CD14-positive monocyte (primary cell): ENCODE data around the gene TMOD3. TPM values are rescaled to one million over a fixed set of nuclear protein-coding genes. Genes with fewer than 3 reads are reported as not detected.

Experiments
- DNase-seq, 3 donors: peaks; one replicate each; pipeline ENCODE4 v3.0.0-alpha.2; 2011 to 2022
- H2AFZ ChIP-seq: 2 replicates; pipeline ENCODE4 v1.6.0; 2012; ENCODE audit warnings: mild to moderate bottlenecking, low read depth, low read length, inconsistent platforms; ENCODE audit not compliant: insufficient read depth, poor library complexity, severe bottlenecking
- H3K27ac ChIP-seq, 2 donors: 1 replicate in 1 of 2; 2 replicates in 1 of 2; pipeline ENCODE4 v1.5.1; 2012 to 2013; ENCODE audit warnings: low read length in 2 of 2, control low read depth in 1 of 2, inconsistent platforms in 1 of 2, low read depth in 1 of 2, mild to moderate bottlenecking in 1 of 2
- H3K27me3 ChIP-seq, 2 donors: one replicate each; pipeline versions ENCODE4 v1.6.0 to v1.6.1; 2011 to 2013; ENCODE audit warnings: low read length in 2 of 2; ENCODE audit not compliant: control insufficient read depth in 2 of 2, insufficient read depth in 2 of 2
- H3K36me3 ChIP-seq, 2 donors: replicated peaks in 1 of 2; 1 replicate in 1 of 2; 2 replicates in 1 of 2; pipeline versions ENCODE4 v1.5.1 to v1.6.1; 2012 to 2013; ENCODE audit warnings: low read length in 2 of 2, control low read depth in 1 of 2, inconsistent platforms in 1 of 2, mild to moderate bottlenecking in 1 of 2; ENCODE audit not compliant: insufficient read depth in 2 of 2, control insufficient read depth in 1 of 2
- H3K4me1 ChIP-seq, 2 donors: 1 replicate in 1 of 2; 2 replicates in 1 of 2; pipeline versions ENCODE4 v1.5.1 to v1.6.1; 2012 to 2013; ENCODE audit warnings: low read length in 2 of 2, control low read depth in 1 of 2, inconsistent platforms in 1 of 2, mild to moderate bottlenecking in 1 of 2, moderate library complexity in 1 of 2; ENCODE audit not compliant: insufficient read depth in 2 of 2, control insufficient read depth in 1 of 2
- H3K4me2 ChIP-seq: replicated peaks from 2 replicates; pipeline ENCODE3; 2012; ENCODE audit warnings: low read length, moderate library complexity, mild to moderate bottlenecking; ENCODE audit not compliant: poor library complexity, severe bottlenecking; ENCODE audit errors: extremely low read depth
- H3K4me3 ChIP-seq, 3 experiments: fragments of 200-600 bp in 1 of 3; sonication (generic) in 1 of 3; replicated peaks in 1 of 3; 1 replicate in 2 of 3; 2 replicates in 1 of 3; pipeline ENCODE4 v1.5.1; 2011 to 2013; ENCODE audit warnings: low read length in 3 of 3, mild to moderate bottlenecking in 3 of 3, control low read depth in 2 of 3, low read depth in 2 of 3, inconsistent platforms in 1 of 3, moderate library complexity in 1 of 3
- H3K79me2 ChIP-seq: 2 replicates; pipeline ENCODE4 v1.6.0; 2012; ENCODE audit warnings: mild to moderate bottlenecking, control low read depth, inconsistent platforms, low read length, moderate library complexity; ENCODE audit not compliant: insufficient read depth
- H3K9ac ChIP-seq: 2 replicates; pipeline ENCODE4 v1.6.0; 2017; ENCODE audit warnings: low read length, mild to moderate bottlenecking; ENCODE audit not compliant: insufficient read depth, poor library complexity, severe bottlenecking
- H3K9me3 ChIP-seq, 2 donors: replicated peaks in 1 of 2; 1 replicate in 1 of 2; 2 replicates in 1 of 2; pipeline versions ENCODE4 v1.5.1 to v1.6.1; 2012 to 2013; ENCODE audit warnings: low read length in 2 of 2, control low read depth in 1 of 2; ENCODE audit not compliant: control insufficient read depth in 1 of 2, insufficient read depth in 1 of 2
- H4K20me1 ChIP-seq: 2 replicates; pipeline ENCODE4 v1.6.0; 2012; ENCODE audit warnings: mild to moderate bottlenecking, low read length, control low read depth, moderate library complexity; ENCODE audit not compliant: insufficient read depth
- H3K27ac Mint-ChIP-seq, 7 donors: one replicate each; pipeline ENCODE4 v1.8.0; 2020; ENCODE audit warnings: mild to moderate bottlenecking in 7 of 7, mixed read lengths in 7 of 7, moderate library complexity in 6 of 7, inconsistent platforms in 2 of 7
- H3K27me3 Mint-ChIP-seq, 3 donors: one replicate each; pipeline ENCODE4 v1.8.0; 2021 to 2022; ENCODE audit warnings: low read depth in 3 of 3, mild to moderate bottlenecking in 3 of 3, mixed read lengths in 3 of 3, moderate library complexity in 3 of 3, inconsistent platforms in 1 of 3
- H3K36me3 Mint-ChIP-seq, 2 donors: one replicate each; pipeline ENCODE4 v1.8.0; 2020; ENCODE audit warnings: mixed read lengths in 2 of 2, inconsistent platforms in 1 of 2, mild to moderate bottlenecking in 1 of 2
- H3K4me1 Mint-ChIP-seq: one replicate; pipeline ENCODE4 v1.8.0; 2020; ENCODE audit warnings: mild to moderate bottlenecking, mixed read lengths
- H3K4me3 Mint-ChIP-seq, 2 donors: one replicate each; pipeline ENCODE4 v1.8.0; 2020; ENCODE audit warnings: mild to moderate bottlenecking in 2 of 2, mixed read lengths in 2 of 2, moderate library complexity in 1 of 2
- H3K9me3 Mint-ChIP-seq, 7 donors: one replicate each; pipeline ENCODE4 v1.8.0; 2020 to 2022; ENCODE audit warnings: mixed read lengths in 7 of 7, mild to moderate bottlenecking in 6 of 7, moderate library complexity in 6 of 7, inconsistent platforms in 2 of 7
- CTCF ChIP-seq: fragments of 200-600 bp; IDR thresholded peaks from one replicate; pipeline ENCODE4 v1.8.0; 2022; ENCODE audit warnings: antibody characterized with exemption, mild to moderate bottlenecking
- WGBS: methylation state at CpG from one replicate; pipeline ENCODE4 v1.1.5; 2013; ENCODE audit warnings: missing lambda C conversion rate; ENCODE audit not compliant: insufficient coverage; 5-methylcytosine and 5-hydroxymethylcytosine counted together
- intact Hi-C, 2 donors: fragments of 100-400 bp; cut with micrococcal nuclease; formaldehyde crosslinking; loops; one replicate each; pipeline versions ENCODE4 v1.15.0 to v1.15.1; 2023
- polyA plus RNA-seq, 3 donors: library from polyadenylated mRNA; depleted of rRNA in 1 of 3; unstranded in 2 of 3; stranded (reverse) in 1 of 3; fragments of 300-500 nt in 2 of 3; fragments of >200 nt in 1 of 3; fragmentation: Illumina TruSeq in 2 of 3; gene quantifications; 1 replicate in 2 of 3; 2 replicates in 1 of 3; pipeline ENCODE4 v1.2.3, GENCODE V29; 2012 to 2021

The TMOD3 gene
- polyA plus RNA-seq, 3 donors: 7.7 to 34.8 (median 27.8) TPM

- Histone ChIP-seq H3K9ac (no peak overlapping the region), H2AFZ (no peak overlapping the region), H3K27me3 (no peaks in the 10 kb centered on the region), H4K20me1 (no peaks in the 10 kb centered on the region), H3K9me3 (no peaks in the 10 kb centered on the region), H3K79me2 (no peaks in the 10 kb centered on the region), H3K4me2 (no peak overlapping the region), H3K4me1 (no peaks in the 10 kb centered on the region), H3K4me3 (no peak overlapping the region), H3K36me3 (peaks cover 60 to 93% of the 10 kb centered on the region in 2 donors), H3K27ac (no peak overlapping the region)
- H3K4me1 Mint-ChIP-seq: no peaks in the 10 kb centered on the region
- H3K4me3 Mint-ChIP-seq: no peak overlapping the region
- H3K27me3 Mint-ChIP-seq: no peaks in the 10 kb centered on the region
- intact Hi-C loops: no loop called here
- no peak for DNase-seq
- TF ChIP-seq CTCF: no peak
- no peaks in the 10 kb centered on the region for H3K9me3 Mint-ChIP-seq
- H3K27ac Mint-ChIP-seq: no peak overlapping the region
- peaks cover 71 to 81% of the 10 kb centered on the region in 2 donors for H3K36me3 Mint-ChIP-seq
- WGBS: no CpG with 5 or more reads among the region's 2 CpGs
Observed at GRCh38 chr15:51803965-51804364, 25.5 kb upstream of the TMOD3 start.

GRCh38 chr15:51806123-51806522, 23.3 kb upstream of the TMOD3 start:
- intact Hi-C loops: no loop called here
- 100% methylated on average over 2 of the region's 2 CpGs for whole genome bisulfite sequencing
- H3K4me2 ChIP-seq: no peak overlapping the region
- H3K4me1 ChIP-seq: no peaks in the 10 kb centered on the region
- TF ChIP-seq CTCF: no peak
- no peaks in the 10 kb centered on the region for H3K27me3 ChIP-seq
- Mint-ChIP-seq H3K27ac (peak overlapping the region in 1 of 7 donors; percentile 41), H3K4me3 (no peak overlapping the region), H3K27me3 (no peaks in the 10 kb centered on the region), H3K36me3 (peaks cover 68 to 77% of the 10 kb centered on the region in 2 donors), H3K9me3 (no peaks in the 10 kb centered on the region), H3K4me1 (no peaks in the 10 kb centered on the region)
- H3K36me3 ChIP-seq: peaks cover 64 to 93% of the 10 kb centered on the region in 2 donors
- no peak overlapping the region for H3K9ac ChIP-seq
- no peak overlapping the region for H3K27ac ChIP-seq
- H3K9me3 ChIP-seq: no peaks in the 10 kb centered on the region
- H3K79me2 ChIP-seq: no peaks in the 10 kb centered on the region
- H4K20me1 ChIP-seq: no peaks in the 10 kb centered on the region
- DNase-seq: no peak
- H3K4me3 ChIP-seq: no peak overlapping the region
- no peak overlapping the region for H2AFZ ChIP-seq
